Measurements from ENCODE around the gene YWHAG. TPM values are rescaled to one million over a fixed set of nuclear protein-coding genes. Genes with fewer than 3 reads are reported as not detected.
"Not testable (repeated sequence)": the region's sequence is repeated elsewhere in the genome, so short reads cannot be mapped to it uniquely, and the experiment has no call there.

YWHAG gene
- total RNA-seq, 1 experiment from 2014 or later, result 241 TPM

DNA sequence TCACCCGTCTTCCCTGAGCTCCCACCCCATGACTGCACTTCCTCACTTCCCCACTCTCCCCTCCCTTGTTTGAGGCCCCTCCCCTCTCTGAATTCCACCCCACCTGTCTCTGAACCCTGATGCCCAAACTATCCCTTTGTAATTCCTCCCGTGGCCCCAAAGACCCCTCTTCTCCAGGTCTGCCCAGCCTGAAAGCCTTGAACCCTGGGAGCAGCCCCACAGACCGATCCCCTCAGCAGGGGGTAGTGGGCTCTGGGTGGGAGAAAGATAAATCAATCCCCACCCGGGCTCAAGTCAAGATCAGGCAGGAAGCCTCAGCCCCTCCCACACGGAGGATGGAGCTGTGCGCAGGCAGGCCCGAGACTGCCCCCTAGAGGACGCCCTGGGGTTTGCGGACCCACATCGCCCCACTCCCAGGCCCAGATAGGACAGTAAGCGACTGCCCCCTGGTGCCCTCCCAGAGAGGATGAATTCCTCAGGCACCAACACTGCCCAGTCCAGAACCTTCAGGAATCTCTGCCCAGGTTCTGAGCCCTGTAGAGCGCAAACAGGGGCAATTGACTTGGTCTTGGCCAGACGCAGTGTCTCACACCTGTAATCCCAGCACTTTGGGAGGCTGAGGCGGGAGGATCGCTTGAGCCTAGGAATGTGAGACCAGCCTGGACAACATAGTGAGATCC, 44.6 kb downstream of the YWHAG start:
- no peak overlapping the region for H4K8ac ChIP-seq (replicated peaks; ENCODE audit: insufficient read length, low read depth, low read length)
- DNase-seq, result peak; percentile 98
- H3T11ph ChIP-seq (ENCODE audit: low read length), result no peak overlapping the region
- TF ChIP-seq, protein P1, sequence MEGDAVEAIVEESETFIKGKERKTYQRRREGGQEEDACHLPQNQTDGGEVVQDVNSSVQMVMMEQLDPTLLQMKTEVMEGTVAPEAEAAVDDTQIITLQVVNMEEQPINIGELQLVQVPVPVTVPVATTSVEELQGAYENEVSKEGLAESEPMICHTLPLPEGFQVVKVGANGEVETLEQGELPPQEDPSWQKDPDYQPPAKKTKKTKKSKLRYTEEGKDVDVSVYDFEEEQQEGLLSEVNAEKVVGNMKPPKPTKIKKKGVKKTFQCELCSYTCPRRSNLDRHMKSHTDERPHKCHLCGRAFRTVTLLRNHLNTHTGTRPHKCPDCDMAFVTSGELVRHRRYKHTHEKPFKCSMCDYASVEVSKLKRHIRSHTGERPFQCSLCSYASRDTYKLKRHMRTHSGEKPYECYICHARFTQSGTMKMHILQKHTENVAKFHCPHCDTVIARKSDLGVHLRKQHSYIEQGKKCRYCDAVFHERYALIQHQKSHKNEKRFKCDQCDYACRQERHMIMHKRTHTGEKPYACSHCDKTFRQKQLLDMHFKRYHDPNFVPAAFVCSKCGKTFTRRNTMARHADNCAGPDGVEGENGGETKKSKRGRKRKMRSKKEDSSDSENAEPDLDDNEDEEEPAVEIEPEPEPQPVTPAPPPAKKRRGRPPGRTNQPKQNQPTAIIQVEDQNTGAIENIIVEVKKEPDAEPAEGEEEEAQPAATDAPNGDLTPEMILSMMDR (conservative IDR thresholded peaks at IDR 0.05), result peak; percentile 100
- no peak overlapping the region for H4K91ac ChIP-seq (ENCODE audit: insufficient read length, low read depth, low read length)
- peaks cover 4% of the 10 kb centered on the region; the same call in 1 of the 2 replicates for H3K4me1 ChIP-seq (ENCODE audit: insufficient read depth, low read length)
- H3K18ac ChIP-seq (ENCODE audit: insufficient read length, low read depth, low read length), result no peak overlapping the region
- no peak overlapping the region for H2BK20ac ChIP-seq (ENCODE audit: low read depth, low read length, poor library complexity, severe bottlenecking)
- H3K56ac ChIP-seq (ENCODE audit: insufficient read length, low read depth, low read length), result no peak overlapping the region
- H2BK120ac ChIP-seq (ENCODE audit: low read depth, low read length, poor library complexity, severe bottlenecking), result no peak overlapping the region
- H2BK12ac ChIP-seq (ENCODE audit: insufficient read length, low read depth, low read length), result no peak overlapping the region
- H3K4me2 ChIP-seq (ENCODE audit: insufficient read depth, insufficient read length, low read length), result peak overlapping the region; percentile 29
- H3K79me1 ChIP-seq (ENCODE audit: insufficient read depth, low read depth, low read length, poor library complexity, severe bottlenecking), result no peaks in the 10 kb centered on the region
- no peak overlapping the region for H4K5ac ChIP-seq (ENCODE audit: insufficient read length, low read depth, low read length)
- no peak overlapping the region for H3K9ac ChIP-seq (ENCODE audit: extremely low read depth, insufficient read length, low read length)
- H2BK15ac ChIP-seq (ENCODE audit: low read depth, low read length), result no peak overlapping the region
- H3K23ac ChIP-seq (ENCODE audit: insufficient read length, low read depth, low read length), result no peak overlapping the region
- 0 out of 5 replicates have a peak, but pooled peaks cover 0 to 2% of the 10 kb centered on the region in 2 experiments for H3K9me3 Mint-ChIP-seq
- H3K14ac ChIP-seq (ENCODE audit: insufficient read depth, low read length), result no peak overlapping the region
- no peak overlapping the region for H2AFZ ChIP-seq (ENCODE audit: low read length)
- no peaks in the 10 kb centered on the region for H3K27me3 ChIP-seq (ENCODE audit: insufficient read depth, low read length)
- H2AK5ac ChIP-seq (ENCODE audit: insufficient read length, low read length), result no peak overlapping the region
- H3K4ac ChIP-seq (ENCODE audit: low read depth, low read length), result no peak overlapping the region
- no peak overlapping the region for H2BK5ac ChIP-seq (ENCODE audit: insufficient read length, low read length)
- H3K23me2 ChIP-seq (ENCODE audit: insufficient read length, low read depth, low read length, poor library complexity, severe bottlenecking), result peaks cover 3% of the 10 kb centered on the region
- H3K4me1 Mint-ChIP-seq, result peaks cover 22 to 25% of the 10 kb centered on the region in 2 experiments
- peak overlapping the region; percentile 67 to 72 for H3K4me3 Mint-ChIP-seq
- no peaks in the 10 kb centered on the region for H4K20me1 ChIP-seq (ENCODE audit: control insufficient read depth, insufficient read depth, insufficient read length)
- H3K27ac ChIP-seq (ENCODE audit: insufficient read length, low read depth, low read length), result no peak overlapping the region
- peak overlapping the region in 2 of 3 experiments; percentile 66 to 96; a peak in 3 of 7 replicates for H3K27ac Mint-ChIP-seq
- no peaks in the 10 kb centered on the region for H3K27me3 Mint-ChIP-seq (ENCODE audit: low read depth)
- H3K36me3 Mint-ChIP-seq (ENCODE audit: insufficient read depth in 1 of 3, low read depth in 3 of 3), result peaks cover 0 to 1% (median 0%) of the 10 kb centered on the region in 3 experiments; a peak in 1 of 7 replicates
- no peaks in the 10 kb centered on the region for H3K79me2 ChIP-seq (ENCODE audit: insufficient read depth, low read length)
- no peaks in the 10 kb centered on the region for H3K9me3 ChIP-seq (ENCODE audit: control insufficient read depth, low read depth, low read length)
- WGBS (ENCODE audit: extremely low coverage, insufficient read length, low lambda C conversion rate), result no CpG with 5 or more reads among the region's 15 CpGs

DNA sequence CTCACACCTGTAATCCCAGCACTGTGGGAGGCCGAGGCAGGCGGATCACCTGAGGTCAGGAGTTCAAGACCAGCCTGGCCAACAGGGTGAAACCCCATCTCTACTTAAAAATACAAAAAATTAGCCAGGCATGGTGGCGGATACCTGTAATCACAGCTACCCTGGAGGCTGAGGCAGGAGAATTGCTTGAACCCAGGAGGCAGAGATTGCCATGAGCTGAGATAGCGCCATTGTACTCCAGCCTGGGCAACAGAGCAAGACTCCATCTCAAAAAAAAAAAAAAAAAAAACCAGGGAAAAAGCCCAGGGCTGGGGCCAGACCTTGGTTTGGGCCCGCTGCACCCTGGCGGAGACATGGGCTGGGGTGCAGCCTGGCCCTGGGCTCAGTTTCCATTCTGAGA, 47.0 kb downstream of the YWHAG start:
- H2BK15ac ChIP-seq (ENCODE audit: low read depth, low read length); H3K14ac ChIP-seq (ENCODE audit: insufficient read depth, low read length); H2AFZ ChIP-seq (ENCODE audit: low read length); H3K4ac ChIP-seq (ENCODE audit: low read depth, low read length); H3K9ac ChIP-seq (ENCODE audit: extremely low read depth, insufficient read length, low read length); H3K27ac ChIP-seq (ENCODE audit: insufficient read length, low read depth, low read length); H3K4me3 Mint-ChIP-seq; H4K91ac ChIP-seq (ENCODE audit: insufficient read length, low read depth, low read length); H2BK120ac ChIP-seq (ENCODE audit: low read depth, low read length, poor library complexity, severe bottlenecking); H3K56ac ChIP-seq (ENCODE audit: insufficient read length, low read depth, low read length); H3K23me2 ChIP-seq (ENCODE audit: insufficient read length, low read depth, low read length, poor library complexity, severe bottlenecking); H3K36me3 Mint-ChIP-seq (ENCODE audit: insufficient read depth in 1 of 3, low read depth in 3 of 3); H3K79me2 ChIP-seq (ENCODE audit: insufficient read depth, low read length); H3K4me2 ChIP-seq (ENCODE audit: insufficient read depth, insufficient read length, low read length); H3K27ac Mint-ChIP-seq; H3K23ac ChIP-seq (ENCODE audit: insufficient read length, low read depth, low read length); H2BK20ac ChIP-seq (ENCODE audit: low read depth, low read length, poor library complexity, severe bottlenecking); H4K20me1 ChIP-seq (ENCODE audit: control insufficient read depth, insufficient read depth, insufficient read length); H3K18ac ChIP-seq (ENCODE audit: insufficient read length, low read depth, low read length); DNase-seq; H2AK5ac ChIP-seq (ENCODE audit: insufficient read length, low read length); H3K9me3 ChIP-seq (ENCODE audit: control insufficient read depth, low read depth, low read length); H3K27me3 Mint-ChIP-seq (ENCODE audit: low read depth); H2BK12ac ChIP-seq (ENCODE audit: insufficient read length, low read depth, low read length); H4K8ac ChIP-seq (replicated peaks; ENCODE audit: insufficient read length, low read depth, low read length); H3K79me1 ChIP-seq (ENCODE audit: insufficient read depth, low read depth, low read length, poor library complexity, severe bottlenecking); H4K5ac ChIP-seq (ENCODE audit: insufficient read length, low read depth, low read length); H3K4me1 ChIP-seq (ENCODE audit: insufficient read depth, low read length); H3K27me3 ChIP-seq (ENCODE audit: insufficient read depth, low read length); H3T11ph ChIP-seq (ENCODE audit: low read length); H2BK5ac ChIP-seq (ENCODE audit: insufficient read length, low read length); H3K9me3 Mint-ChIP-seq: not testable (repeated sequence)
- WGBS (ENCODE audit: extremely low coverage, insufficient read length, low lambda C conversion rate), result no CpG with 5 or more reads among the region's 6 CpGs
- peaks cover 10 to 12% of the 10 kb centered on the region in 2 experiments for H3K4me1 Mint-ChIP-seq
